Neural progenitor cell (in vitro differentiated cells): Measurements from ENCODE around the gene ZMYND8. TPM values are rescaled to one million over a fixed set of nuclear protein-coding genes. Genes with fewer than 3 reads are reported as not detected.
"Not testable (repeated sequence)": the region's sequence is repeated elsewhere in the genome, so short reads cannot be mapped to it uniquely, and the experiment has no call there.

Experiments
- DNase-seq: peaks from one replicate; pipeline ENCODE4 v3.0.0-alpha.2; 2016; ENCODE audit warnings: low spot score
- H2AFZ ChIP-seq: fragments of 200-600 bp; sonication (generic); replicated peaks from 2 replicates; pipeline ENCODE4 v1.6.1; 2016; ENCODE audit warnings: antibody characterized with exemption
- H3F3A ChIP-seq: fragments of 200-600 bp; sonication (generic); 2 replicates; pipeline ENCODE4 v1.6.1; 2016; ENCODE audit warnings: antibody characterized with exemption, low read depth
- H3K27ac ChIP-seq: fragments of 200-600 bp; sonication (generic); 2 replicates; pipeline ENCODE4 v1.5.1; 2016; ENCODE audit warnings: mild to moderate bottlenecking
- H3K27me3 ChIP-seq: fragments of 200-600 bp; sonication (generic); 2 replicates; pipeline ENCODE4 v1.6.1; 2016; ENCODE audit warnings: mild to moderate bottlenecking, moderate library complexity
- H3K36me3 ChIP-seq: fragments of 200-600 bp; sonication (generic); 2 replicates; pipeline ENCODE4 v1.5.1; 2016
- H3K4me1 ChIP-seq: fragments of 200-600 bp; sonication (generic); 2 replicates; pipeline ENCODE4 v1.6.1; 2016; ENCODE audit warnings: mixed run types
- H3K4me2 ChIP-seq: fragments of 200-600 bp; sonication (generic); 2 replicates; pipeline ENCODE4 v1.6.1; 2016
- H3K4me3 ChIP-seq: fragments of 200-600 bp; sonication (generic); 2 replicates; pipeline ENCODE4 v1.5.1; 2016
- H3K79me2 ChIP-seq: fragments of 200-600 bp; sonication (generic); 2 replicates; pipeline ENCODE4 v1.6.1; 2016; ENCODE audit warnings: low read depth
- H3K9ac ChIP-seq: fragments of 200-600 bp; sonication (generic); 2 replicates; pipeline ENCODE4 v1.6.1; 2016
- H3K9me3 ChIP-seq: fragments of 200-600 bp; sonication (generic); 2 replicates; pipeline ENCODE4 v1.5.1; 2016; ENCODE audit warnings: low read depth
- H4K20me1 ChIP-seq: fragments of 200-600 bp; sonication (generic); 2 replicates; pipeline ENCODE4 v1.6.1; 2016; ENCODE audit warnings: low read depth
- H3K27ac Mint-ChIP-seq: 3 replicates; pipeline ENCODE4 v1.8.0; 2021; ENCODE audit warnings: mixed read lengths
- H3K27me3 Mint-ChIP-seq: 2 replicates; pipeline ENCODE4 v1.8.0; 2022; ENCODE audit warnings: low read depth, mild to moderate bottlenecking, inconsistent platforms, moderate library complexity, mixed read lengths; ENCODE audit not compliant: insufficient read depth
- H3K36me3 Mint-ChIP-seq: 3 replicates; pipeline ENCODE4 v1.8.0; 2021; ENCODE audit warnings: mixed read lengths
- H3K4me1 Mint-ChIP-seq: 3 replicates; pipeline ENCODE4 v1.8.0; 2021; ENCODE audit warnings: mixed read lengths
- H3K4me3 Mint-ChIP-seq: 3 replicates; pipeline ENCODE4 v1.8.0; 2021; ENCODE audit warnings: mild to moderate bottlenecking, moderate library complexity, mixed read lengths
- H3K9me3 Mint-ChIP-seq: 3 replicates; pipeline ENCODE4 v1.8.0; 2020; ENCODE audit warnings: mixed read lengths
- EZH2 ChIP-seq: fragments of 200-600 bp; sonication (generic); IDR thresholded peaks from 2 replicates; pipeline ENCODE4 v1.6.1; 2017; ENCODE audit warnings: antibody characterized with exemption, mild to moderate bottlenecking, moderate library complexity
- EZH2phosphoT487 ChIP-seq: fragments of 200-600 bp; sonication (generic); IDR thresholded peaks from 2 replicates; pipeline ENCODE4 v1.6.1; 2017; ENCODE audit warnings: antibody characterized with exemption
- total RNA-seq: library from RNA; depleted of rRNA; stranded (reverse); fragments of >200 nt; gene quantifications from 2 replicates; pipeline ENCODE4 v1.2.3, GENCODE V29; 2015; ENCODE audit warnings: low replicate concordance
- TF ChIP-seq, protein P1 (sequence below): fragments of 200-600 bp; sonication (generic); IDR thresholded peaks from 2 replicates; pipeline ENCODE4 v1.5.1; 2017; ENCODE audit warnings: antibody characterized with exemption, mild to moderate bottlenecking

The ZMYND8 gene
- total RNA-seq, 1 donor from 2014 or later = 59.4 TPM

- Mint-ChIP-seq H3K36me3 (no peaks in the 10 kb centered on the region), H3K4me3 (no peak overlapping the region), H3K27me3 (no peaks in the 10 kb centered on the region), H3K9me3 (peaks cover 3% of the 10 kb centered on the region), H3K4me1 (no peaks in the 10 kb centered on the region), H3K27ac (no peak overlapping the region)
- H3K9me3 ChIP-seq = no peaks in the 10 kb centered on the region
- H3K27me3 ChIP-seq = no peaks in the 10 kb centered on the region
- H3K27ac ChIP-seq = no peak overlapping the region
- no peaks in the 10 kb centered on the region for H4K20me1 ChIP-seq
- H3K4me1 ChIP-seq = no peaks in the 10 kb centered on the region
- no peak overlapping the region for H2AFZ ChIP-seq
- no peak overlapping the region for H3K4me2 ChIP-seq
- no peak overlapping the region for H3K4me3 ChIP-seq
- no peaks in the 10 kb centered on the region for H3K79me2 ChIP-seq
- H3K36me3 ChIP-seq = no peaks in the 10 kb centered on the region
- no peak for DNase-seq
- no peak overlapping the region for H3K9ac ChIP-seq
- TF ChIP-seq EZH2 = no peak
- TF ChIP-seq EZH2phosphoT487 = no peak
- TF ChIP-seq, protein P1, sequence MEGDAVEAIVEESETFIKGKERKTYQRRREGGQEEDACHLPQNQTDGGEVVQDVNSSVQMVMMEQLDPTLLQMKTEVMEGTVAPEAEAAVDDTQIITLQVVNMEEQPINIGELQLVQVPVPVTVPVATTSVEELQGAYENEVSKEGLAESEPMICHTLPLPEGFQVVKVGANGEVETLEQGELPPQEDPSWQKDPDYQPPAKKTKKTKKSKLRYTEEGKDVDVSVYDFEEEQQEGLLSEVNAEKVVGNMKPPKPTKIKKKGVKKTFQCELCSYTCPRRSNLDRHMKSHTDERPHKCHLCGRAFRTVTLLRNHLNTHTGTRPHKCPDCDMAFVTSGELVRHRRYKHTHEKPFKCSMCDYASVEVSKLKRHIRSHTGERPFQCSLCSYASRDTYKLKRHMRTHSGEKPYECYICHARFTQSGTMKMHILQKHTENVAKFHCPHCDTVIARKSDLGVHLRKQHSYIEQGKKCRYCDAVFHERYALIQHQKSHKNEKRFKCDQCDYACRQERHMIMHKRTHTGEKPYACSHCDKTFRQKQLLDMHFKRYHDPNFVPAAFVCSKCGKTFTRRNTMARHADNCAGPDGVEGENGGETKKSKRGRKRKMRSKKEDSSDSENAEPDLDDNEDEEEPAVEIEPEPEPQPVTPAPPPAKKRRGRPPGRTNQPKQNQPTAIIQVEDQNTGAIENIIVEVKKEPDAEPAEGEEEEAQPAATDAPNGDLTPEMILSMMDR = no peak
- H3F3A ChIP-seq = no peaks in the 10 kb centered on the region
These were observed 35.7 kb upstream of the ZMYND8 start for GRCh38 chr20:47392015-47392720.

GRCh38 chr20:47391276-47392010, 34.9 kb upstream of the ZMYND8 start:
- Histone ChIP-seq H3K9ac (no peak overlapping the region), H3K4me1 (no peaks in the 10 kb centered on the region), H3K27ac (no peak overlapping the region), H3K4me3 (no peak overlapping the region), H3K27me3 (no peaks in the 10 kb centered on the region), H3K9me3 (no peaks in the 10 kb centered on the region), H2AFZ (no peak overlapping the region), H3K36me3 (no peaks in the 10 kb centered on the region), H4K20me1 (no peaks in the 10 kb centered on the region), H3K4me2 (no peak overlapping the region), H3F3A (no peaks in the 10 kb centered on the region), H3K79me2 (no peaks in the 10 kb centered on the region)
- H3K36me3 Mint-ChIP-seq = no peaks in the 10 kb centered on the region
- no peak overlapping the region for H3K4me3 Mint-ChIP-seq
- no peaks in the 10 kb centered on the region for H3K4me1 Mint-ChIP-seq
- peaks cover 3% of the 10 kb centered on the region for H3K9me3 Mint-ChIP-seq
- DNase-seq = no peak
- no peaks in the 10 kb centered on the region for H3K27me3 Mint-ChIP-seq
- peak overlapping the region; percentile 57 for H3K27ac Mint-ChIP-seq
- no peak for TF ChIP-seq EZH2
- TF ChIP-seq, protein P1 = no peak
- TF ChIP-seq EZH2phosphoT487 = no peak

DNA sequence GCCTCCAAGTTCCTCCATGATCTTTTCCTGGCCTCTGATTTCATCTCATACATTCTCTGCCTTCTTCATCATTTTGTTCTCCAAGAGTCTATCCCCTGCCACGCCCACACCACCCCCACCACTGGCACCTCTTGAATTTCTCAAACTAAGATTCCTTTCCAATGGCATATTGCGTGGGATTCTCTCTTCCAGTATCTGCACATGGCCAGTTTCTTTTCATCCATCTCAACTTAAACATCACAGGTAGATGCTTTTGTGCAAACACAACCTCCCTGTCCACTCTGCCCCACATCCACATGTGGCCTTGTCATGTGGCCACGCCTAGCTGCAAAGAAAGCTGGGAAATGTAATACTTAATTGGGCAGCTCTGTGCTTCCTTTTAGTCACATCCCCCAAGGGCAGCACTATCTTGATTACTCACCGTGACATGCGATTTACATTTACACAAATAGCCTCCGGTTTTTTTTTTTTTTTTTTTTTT, 33.4 kb upstream of the ZMYND8 start:
- H3K27me3 ChIP-seq = no peaks in the 10 kb centered on the region
- no peak overlapping the region for H3K27ac ChIP-seq
- no peak overlapping the region for H3K4me2 ChIP-seq
- no peaks in the 10 kb centered on the region for H3K36me3 ChIP-seq
- H2AFZ ChIP-seq = peak overlapping the region; percentile 37
- H3K9ac ChIP-seq = no peak overlapping the region
- H3F3A ChIP-seq = peaks cover 2% of the 10 kb centered on the region
- no peak overlapping the region for H3K27ac Mint-ChIP-seq
- no peaks in the 10 kb centered on the region for H3K27me3 Mint-ChIP-seq
- H4K20me1 ChIP-seq = no peaks in the 10 kb centered on the region
- H3K9me3 ChIP-seq = no peaks in the 10 kb centered on the region
- H3K36me3 Mint-ChIP-seq = no peaks in the 10 kb centered on the region
- H3K9me3 Mint-ChIP-seq = peaks cover 3% of the 10 kb centered on the region
- no peaks in the 10 kb centered on the region for H3K4me1 ChIP-seq
- no peak for TF ChIP-seq EZH2
- TF ChIP-seq, protein P1 = no peak
- H3K4me3 Mint-ChIP-seq = no peak overlapping the region
- H3K79me2 ChIP-seq = no peaks in the 10 kb centered on the region
- no peak for DNase-seq
- H3K4me3 ChIP-seq = no peak overlapping the region
- H3K4me1 Mint-ChIP-seq = no peaks in the 10 kb centered on the region

GRCh38 chr20:47385968-47386367, 29.5 kb upstream of the ZMYND8 start:
- H3K9ac ChIP-seq, H3K4me3 Mint-ChIP-seq, H3K9me3 Mint-ChIP-seq, H3K27me3 ChIP-seq, DNase-seq, H3K36me3 ChIP-seq, H3K9me3 ChIP-seq, H3K27ac Mint-ChIP-seq, H3K79me2 ChIP-seq, H4K20me1 ChIP-seq, H3K27ac ChIP-seq, H3K36me3 Mint-ChIP-seq, H2AFZ ChIP-seq, H3K4me3 ChIP-seq, H3K4me2 ChIP-seq, H3K27me3 Mint-ChIP-seq: not testable (repeated sequence)
- peaks cover 16% of the 10 kb centered on the region for H3K4me1 Mint-ChIP-seq
- Histone ChIP-seq H3F3A (peaks cover 17% of the 10 kb centered on the region), H3K4me1 (peaks cover 14% of the 10 kb centered on the region)
